GM12872 (cell line): ENCODE results near the gene RXRA.

ENCODE experiments used
- CTCF ChIP-seq: IDR thresholded peaks from 3 replicates; pipeline ENCODE4 v1.5.1; 2011; ENCODE audit warnings: low read depth, mild to moderate bottlenecking, low read length, moderate library complexity; ENCODE audit not compliant: insufficient read depth

Gene RXRA

GRCh38 chr9:134341306-134341705 is 15.1 kb downstream of the RXRA start:
- TF ChIP-seq CTCF = no peak

- no peak for TF ChIP-seq CTCF
Observed at GRCh38 chr9:134341929-134342745, 15.9 kb downstream of the RXRA start.

GRCh38 chr9:134342746-134343115 is 16.5 kb downstream of the RXRA start:
- no peak for TF ChIP-seq CTCF

GRCh38 chr9:134343637-134344036 is 17.4 kb downstream of the RXRA start:
- no peak for TF ChIP-seq CTCF

- TF ChIP-seq CTCF = no peak
Observed at GRCh38 chr9:134344068-134344799, 18.0 kb downstream of the RXRA start.

GRCh38 chr9:134344800-134345310 is 18.6 kb downstream of the RXRA start:
- TF ChIP-seq CTCF = no peak

GRCh38 chr9:134345737-134346136 is 19.5 kb downstream of the RXRA start:
- TF ChIP-seq CTCF = no peak
